A549 (cell line): ENCODE results near the gene TCF4.

Experiments
- BHLHE40 ChIP-seq: IDR thresholded peaks from 2 replicates; pipeline ENCODE4 v1.6.1; 2012; ENCODE audit warnings: low read depth, low read length, inconsistent platforms
- CBX8 ChIP-seq: fragments of 200-600 bp; sonication (generic); IDR thresholded peaks from 2 replicates; pipeline ENCODE4 v1.6.1; 2016
- EP300 ChIP-seq, 2 experiments: fragments of >200 bp; sonication (Bioruptor Twin); formaldehyde crosslinking; IDR thresholded peaks; 2 replicates in 1 of 2; 3 replicates in 1 of 2; pipeline ENCODE4 v1.6.1; 2016 to 2017
- FOXS1 ChIP-seq: fragments of 250-450 bp; sonication (Bioruptor Pico); IDR thresholded peaks from 2 replicates; pipeline ENCODE4 v1.5.0; 2020; ENCODE audit warnings: mild to moderate bottlenecking, moderate library complexity
- POLR2A ChIP-seq: IDR thresholded peaks from 2 replicates; pipeline ENCODE4 v1.6.1; 2012; ENCODE audit warnings: mild to moderate bottlenecking, low read length
- POLR2AphosphoS2 ChIP-seq: conservative IDR thresholded peaks from 2 replicates; pipeline ENCODE4 v1.6.1; 2012; ENCODE audit warnings: low read length, improper control_type of control experiment, inconsistent platforms
- ZFP36 ChIP-seq: fragments of 450-650 bp; IDR thresholded peaks from 2 replicates; pipeline ENCODE4 v1.6.1; 2014; ENCODE audit warnings: borderline replicate concordance; ENCODE audit not compliant: partially characterized antibody

DNA sequence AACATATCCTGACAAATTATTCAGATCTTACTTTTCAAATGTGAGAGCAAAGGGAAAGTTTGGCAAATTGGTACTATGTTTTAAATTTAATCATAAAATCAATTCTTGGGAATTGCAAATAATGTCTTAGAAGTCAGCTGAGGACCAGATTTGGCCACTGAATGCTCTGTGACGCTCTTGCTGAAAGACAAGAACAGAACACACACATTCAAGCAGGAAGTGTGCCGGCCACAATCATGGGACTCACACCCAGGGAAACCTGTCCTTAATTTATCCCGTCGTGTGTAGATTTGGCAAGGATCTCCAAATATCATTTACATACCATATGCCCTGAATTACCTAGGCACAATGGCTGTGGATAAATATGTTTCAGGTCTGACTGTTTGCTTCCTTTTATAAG lies 253.1 kb downstream of the TCF4 start:
- no peak for TF ChIP-seq POLR2A
- TF ChIP-seq ZFP36, result no peak
- no peak for TF ChIP-seq POLR2AphosphoS2
- no peak for TF ChIP-seq BHLHE40
- TF ChIP-seq CBX8, result no peak
- TF ChIP-seq EP300 (IDR thresholded peaks at IDR 0.05), result no peak
- no peak for TF ChIP-seq FOXS1
